ENCODE measurements around the gene ZNF525. TPM values are rescaled to one million over a fixed set of nuclear protein-coding genes. Genes with fewer than 3 reads are reported as not detected.

Gene ZNF525
- 1.6 and 2.9 TPM in 2 replicates for polyA plus RNA-seq (2011; rRNA removed)
- polyA minus RNA-seq (2011; rRNA and poly(A)+ RNA removed): 1.2 and 3.2 TPM in 2 replicates

DNA sequence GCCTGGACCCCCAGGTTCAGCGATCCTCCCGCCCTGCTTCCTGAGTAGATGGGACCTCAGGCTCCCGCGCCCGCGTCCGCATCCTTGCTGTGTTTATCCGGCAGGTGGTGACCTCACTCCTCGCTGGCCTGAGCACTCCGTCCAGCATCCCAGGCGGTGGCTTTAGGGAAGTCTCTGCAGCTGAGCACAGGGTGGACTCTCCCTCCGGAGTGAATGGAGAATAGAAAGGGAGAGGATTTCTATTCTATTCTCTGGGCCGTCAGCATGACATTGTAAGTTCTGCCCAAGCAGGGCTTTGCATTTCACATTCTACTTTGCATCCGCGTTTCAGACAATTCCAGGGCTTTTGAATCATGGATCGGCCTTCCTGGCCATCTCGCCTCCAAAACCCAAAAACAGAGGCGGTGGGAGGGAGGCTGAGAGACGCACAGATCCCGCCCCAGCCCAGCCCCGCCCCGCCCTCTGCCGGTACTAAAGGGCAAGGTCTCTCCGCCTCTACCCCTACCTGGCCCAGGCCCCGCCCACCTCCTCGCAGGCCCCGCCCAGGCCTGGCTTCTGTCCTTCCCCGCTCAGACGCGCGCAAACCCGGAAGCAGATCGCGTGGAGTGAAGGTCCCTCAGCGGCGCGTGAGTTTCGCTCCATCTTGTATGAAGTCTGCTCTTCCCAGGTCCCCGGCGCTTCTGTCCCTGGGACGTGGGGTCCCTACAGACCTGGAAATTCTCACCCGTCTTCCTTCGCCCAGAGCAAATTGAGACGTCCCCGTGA is at the start of gene ZNF525:
Gene ZNF525 (plus strand): TSS at position 572 of the 765 bp plus-strand sequence. CDS start 6,577 bp downstream, outside the sequence.
- no peak for DNase-seq (ENCODE audit: low read depth, low spot score)
- no peak within 1 kb of the TSS for H3K27ac ChIP-seq (ENCODE audit: low read depth, low read length)
- no peaks in the 10 kb centered on the region for H3K27me3 ChIP-seq (ENCODE audit: control insufficient read depth, insufficient read depth, low read length)
- ChIA-PET CTCF (interaction anchor here (0.5 to 1.2 kb wide), 2 partner anchors 35 to 170 kb away, joined by 3 read pairs; no protein-coding TSS in a partner anchor), POLR2A (no interaction called here)
- no peaks in the 10 kb centered on the region; the same call in 1 of the 2 replicates for H3K9me3 ChIP-seq (ENCODE audit: control insufficient read depth, insufficient read depth, low read length)
- peak within 1 kb of the TSS; percentile 74 for H3K4me3 ChIP-seq (ENCODE audit: low read depth, low read length)
- TF ChIP-seq, protein P1, sequence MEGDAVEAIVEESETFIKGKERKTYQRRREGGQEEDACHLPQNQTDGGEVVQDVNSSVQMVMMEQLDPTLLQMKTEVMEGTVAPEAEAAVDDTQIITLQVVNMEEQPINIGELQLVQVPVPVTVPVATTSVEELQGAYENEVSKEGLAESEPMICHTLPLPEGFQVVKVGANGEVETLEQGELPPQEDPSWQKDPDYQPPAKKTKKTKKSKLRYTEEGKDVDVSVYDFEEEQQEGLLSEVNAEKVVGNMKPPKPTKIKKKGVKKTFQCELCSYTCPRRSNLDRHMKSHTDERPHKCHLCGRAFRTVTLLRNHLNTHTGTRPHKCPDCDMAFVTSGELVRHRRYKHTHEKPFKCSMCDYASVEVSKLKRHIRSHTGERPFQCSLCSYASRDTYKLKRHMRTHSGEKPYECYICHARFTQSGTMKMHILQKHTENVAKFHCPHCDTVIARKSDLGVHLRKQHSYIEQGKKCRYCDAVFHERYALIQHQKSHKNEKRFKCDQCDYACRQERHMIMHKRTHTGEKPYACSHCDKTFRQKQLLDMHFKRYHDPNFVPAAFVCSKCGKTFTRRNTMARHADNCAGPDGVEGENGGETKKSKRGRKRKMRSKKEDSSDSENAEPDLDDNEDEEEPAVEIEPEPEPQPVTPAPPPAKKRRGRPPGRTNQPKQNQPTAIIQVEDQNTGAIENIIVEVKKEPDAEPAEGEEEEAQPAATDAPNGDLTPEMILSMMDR (IDR thresholded peaks at IDR 0.05; ENCODE audit: low read depth, low read length): 0 out of 2 replicates have a peak, but pooled peaks have one; percentile 16

GRCh38 chr19:53328967-53329366 is 36.5 kb upstream of the ZNF525 start:
- Histone ChIP-seq H3K9me3 (ENCODE audit: control insufficient read depth, insufficient read depth, low read length) (peaks cover 22% of the 10 kb centered on the region), H3K27me3 (ENCODE audit: control insufficient read depth, insufficient read depth, low read length) (no peaks in the 10 kb centered on the region), H3K4me3 (ENCODE audit: low read depth, low read length) (no peak overlapping the region), H3K27ac (ENCODE audit: low read depth, low read length) (no peak overlapping the region)
- no peak for DNase-seq (ENCODE audit: low read depth, low spot score)
- TF ChIP-seq, protein P1 (IDR thresholded peaks at IDR 0.05; ENCODE audit: low read depth, low read length): no peak
- ChIA-PET CTCF (no interaction called here), POLR2A (no interaction called here)

- H3K27ac ChIP-seq (ENCODE audit: low read depth, low read length): no peak overlapping the region
- no peak for DNase-seq (ENCODE audit: low read depth, low spot score)
- POLR2A ChIA-PET: no interaction called here
- H3K9me3 ChIP-seq (ENCODE audit: control insufficient read depth, insufficient read depth, low read length): peaks cover 22% of the 10 kb centered on the region
- CTCF ChIA-PET: no interaction called here
- TF ChIP-seq, protein P1 (IDR thresholded peaks at IDR 0.05; ENCODE audit: low read depth, low read length): no peak
- no peaks in the 10 kb centered on the region for H3K27me3 ChIP-seq (ENCODE audit: control insufficient read depth, insufficient read depth, low read length)
- no peak overlapping the region for H3K4me3 ChIP-seq (ENCODE audit: low read depth, low read length)
Observed at GRCh38 chr19:53332484-53332883, 33.0 kb upstream of the ZNF525 start.

GRCh38 chr19:53333066-53333462 is 32.4 kb upstream of the ZNF525 start:
- ChIA-PET POLR2A (no interaction called here), CTCF (no interaction called here)
- Histone ChIP-seq H3K27me3 (ENCODE audit: control insufficient read depth, insufficient read depth, low read length) (no peaks in the 10 kb centered on the region), H3K4me3 (ENCODE audit: low read depth, low read length) (peak overlapping the region; percentile 91), H3K9me3 (ENCODE audit: control insufficient read depth, insufficient read depth, low read length) (peaks cover 23% of the 10 kb centered on the region), H3K27ac (ENCODE audit: low read depth, low read length) (peak overlapping the region; percentile 61)
- DNase-seq (ENCODE audit: low read depth, low spot score): peak; percentile 4
- TF ChIP-seq, protein P1 (IDR thresholded peaks at IDR 0.05; ENCODE audit: low read depth, low read length): no peak

Data from AG04450 (cell line).